LNCaP clone FGC (cell line): ENCODE measurements around the gene CKLF.
"Not testable (repeated sequence)": the region's sequence is repeated elsewhere in the genome, so short reads cannot be mapped to it uniquely, and the experiment has no call there.

Experiments
- DNase-seq: peaks from one replicate; pipeline ENCODE4 v3.0.0-alpha.2; 2011; ENCODE audit warnings: low read depth
- H3K4me3 ChIP-seq: 2 replicates; pipeline ENCODE4 v1.5.1; 2011; ENCODE audit warnings: mild to moderate bottlenecking, low read depth, low read length, control low read depth
- CTCF ChIP-seq: IDR thresholded peaks from 2 replicates; pipeline ENCODE4 v1.5.1; 2012; ENCODE audit warnings: mild to moderate bottlenecking; ENCODE audit not compliant: control insufficient read depth, insufficient read depth; ENCODE audit errors: extremely low read depth

CKLF gene

GRCh38 chr16:66566051-66566901, 13.9 kb downstream of the CKLF start, which contains the start of gene CMTM1:
CMTM1 (plus strand) TSS chr16:66566439; CDS start chr16:66566514, 75 bp downstream.
- H3K4me3 ChIP-seq: no peak within 1 kb of the TSS
- no peak for TF ChIP-seq CTCF
- DNase-seq: no peak

- not testable (repeated sequence) for DNase-seq, H3K4me3 ChIP-seq
These were observed 14.9 kb downstream of the CKLF start for GRCh38 chr16:66567270-66567669.

DNA sequence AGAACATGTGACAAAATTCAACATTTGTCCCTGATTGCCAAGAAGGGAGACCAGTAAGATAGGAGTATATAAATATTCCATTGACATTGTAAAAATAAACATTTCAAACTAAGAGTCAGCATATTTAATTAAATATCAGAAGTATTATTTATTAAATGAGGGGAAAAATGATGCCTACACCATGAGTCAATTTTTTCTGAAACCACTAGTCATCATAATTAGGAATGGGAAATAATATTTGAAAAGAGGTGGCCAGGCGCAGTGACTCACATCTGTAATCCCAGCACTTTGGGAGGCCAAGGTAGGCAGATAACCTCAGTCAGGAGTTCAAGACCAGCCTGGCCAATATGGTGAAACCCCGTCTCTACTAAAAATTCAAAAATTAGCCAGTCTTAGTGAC, 16.0 kb downstream of the CKLF start:
- H3K4me3 ChIP-seq: no peak overlapping the region
- no peak for DNase-seq
- no peak for TF ChIP-seq CTCF

DNA sequence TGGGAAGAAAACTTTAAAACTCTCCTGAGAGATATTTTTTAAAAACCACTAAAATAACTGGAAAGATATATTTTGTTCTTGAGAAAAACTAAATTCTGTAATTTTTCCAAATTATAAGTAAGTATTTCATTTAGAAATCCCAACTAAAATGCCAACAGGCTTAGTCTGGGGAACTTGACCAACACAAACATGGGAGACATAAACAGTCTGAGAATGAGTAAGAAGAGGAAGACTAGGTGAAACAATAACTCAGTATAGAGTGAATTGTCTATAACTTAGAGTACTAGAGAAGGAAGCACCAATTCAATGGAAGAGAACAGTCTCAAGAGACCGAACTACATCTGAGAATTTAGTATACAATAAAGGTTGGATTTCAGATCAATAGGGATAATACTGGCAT, 16.8 kb downstream of the CKLF start:
- TF ChIP-seq CTCF: no peak
- no peak overlapping the region for H3K4me3 ChIP-seq
- no peak for DNase-seq

GRCh38 chr16:66569827-66570405, 17.5 kb downstream of the CKLF start:
- no peak overlapping the region for H3K4me3 ChIP-seq
- DNase-seq: no peak

GRCh38 chr16:66572356-66572755, 20.0 kb downstream of the CKLF start:
- no peak for DNase-seq
- no peak overlapping the region for H3K4me3 ChIP-seq
- TF ChIP-seq CTCF: no peak

More at GRCh38 chr16:66569827-66570405, 17.5 kb downstream of the CKLF start:
- no peak for TF ChIP-seq CTCF

GRCh38 chr16:66574081-66574480, 21.7 kb downstream of the CKLF start:
- H3K4me3 ChIP-seq: no peak overlapping the region
- DNase-seq: no peak
- no peak for TF ChIP-seq CTCF
